T-helper 1 cell treated with Interleukin-12 subunit alpha and Interleukin-12 subunit beta and Interleukin-4 antibody, amounts not matched to agents 30 μg/mL and 1 μg/mL, for 36 hours (primary cell): Measurements from ENCODE around the gene SCRG1.

Experiments
- H3K27ac Mint-ChIP-seq: one replicate; pipeline ENCODE4 v1.8.0; 2021; ENCODE audit warnings: mild to moderate bottlenecking, mixed read lengths
- H3K27me3 Mint-ChIP-seq: one replicate; pipeline ENCODE4 v1.8.0; 2021; ENCODE audit warnings: low read depth, mixed read lengths
- H3K36me3 Mint-ChIP-seq: one replicate; pipeline ENCODE4 v1.8.0; 2021; ENCODE audit warnings: low read depth, mixed read lengths
- H3K4me1 Mint-ChIP-seq: one replicate; pipeline ENCODE4 v1.8.0; 2021; ENCODE audit warnings: low read depth, mixed read lengths
- H3K4me3 Mint-ChIP-seq: one replicate; pipeline ENCODE4 v1.8.0; 2021; ENCODE audit warnings: mild to moderate bottlenecking, moderate library complexity, mixed read lengths
- H3K9me3 Mint-ChIP-seq: one replicate; pipeline ENCODE4 v1.8.0; 2021; ENCODE audit warnings: mixed read lengths

The SCRG1 gene

GRCh38 chr4:173398779-173399415 is at the start of gene SCRG1:
SCRG1 (minus strand) TSS chr4:173399116; CDS start chr4:173391414, 7,702 bp downstream.
- Mint-ChIP-seq H3K4me1 (no peaks in the 10 kb centered on the region), H3K27ac (no peak within 1 kb of the TSS), H3K9me3 (no peaks in the 10 kb centered on the region), H3K4me3 (no peak within 1 kb of the TSS), H3K36me3 (peaks cover 10% of the 10 kb centered on the region), H3K27me3 (no peaks in the 10 kb centered on the region)

- H3K4me1 Mint-ChIP-seq, result peaks cover 2% of the 10 kb centered on the region
- no peaks in the 10 kb centered on the region for H3K27me3 Mint-ChIP-seq
- H3K4me3 Mint-ChIP-seq, result no peak overlapping the region
- H3K36me3 Mint-ChIP-seq, result peaks cover 2% of the 10 kb centered on the region
- no peaks in the 10 kb centered on the region for H3K9me3 Mint-ChIP-seq
- no peak overlapping the region for H3K27ac Mint-ChIP-seq
These were observed 49.2 kb upstream of the SCRG1 start for GRCh38 chr4:173448103-173448502.

DNA sequence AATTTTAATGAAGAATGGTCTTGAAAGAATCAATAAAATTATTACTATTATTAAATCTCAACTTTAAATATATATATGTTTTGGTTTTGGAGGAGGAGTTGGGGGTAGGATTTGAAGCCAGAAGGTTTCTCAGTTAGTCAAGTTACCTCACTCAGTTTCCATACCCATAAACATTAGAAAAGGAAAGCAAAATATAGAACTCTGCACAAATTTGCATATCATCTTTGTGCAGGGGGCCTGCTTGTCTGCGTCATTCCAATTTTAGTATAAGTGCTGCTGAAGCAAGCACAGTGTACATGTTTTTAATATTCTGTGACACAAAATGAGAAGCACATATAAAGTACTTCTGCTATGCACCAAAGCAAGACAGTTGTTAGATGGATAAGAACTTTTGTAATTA is 47.5 kb upstream of the SCRG1 start:
- no peaks in the 10 kb centered on the region for H3K9me3 Mint-ChIP-seq
- peaks cover 5% of the 10 kb centered on the region for H3K36me3 Mint-ChIP-seq
- H3K27ac Mint-ChIP-seq, result no peak overlapping the region
- no peaks in the 10 kb centered on the region for H3K27me3 Mint-ChIP-seq
- peaks cover 14% of the 10 kb centered on the region for H3K4me1 Mint-ChIP-seq
- H3K4me3 Mint-ChIP-seq, result no peak overlapping the region

DNA sequence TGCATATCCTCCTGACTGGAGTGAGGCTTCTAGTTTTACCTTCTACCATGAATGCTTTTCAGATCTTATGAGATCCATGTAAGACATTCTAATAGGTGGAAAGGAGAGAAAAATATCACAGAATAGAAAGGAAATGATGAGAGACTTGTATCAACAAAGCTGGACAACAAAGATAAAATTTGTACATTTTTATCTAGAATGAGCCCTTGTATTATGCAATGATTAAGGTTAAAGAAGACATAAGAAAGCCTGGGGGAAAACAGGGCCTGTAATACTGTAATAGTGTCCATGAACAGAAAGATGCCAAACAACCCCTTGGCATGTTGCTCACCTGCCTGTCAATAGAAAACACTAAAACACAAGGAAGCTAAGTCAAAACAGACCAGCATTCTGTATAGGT is 44.2 kb upstream of the SCRG1 start:
- H3K9me3 Mint-ChIP-seq, result no peaks in the 10 kb centered on the region
- no peak overlapping the region for H3K4me3 Mint-ChIP-seq
- no peaks in the 10 kb centered on the region for H3K27me3 Mint-ChIP-seq
- peaks cover 6% of the 10 kb centered on the region for H3K36me3 Mint-ChIP-seq
- H3K4me1 Mint-ChIP-seq, result peaks cover 28% of the 10 kb centered on the region
- H3K27ac Mint-ChIP-seq, result no peak overlapping the region

- Mint-ChIP-seq H3K36me3 (peaks cover 6% of the 10 kb centered on the region), H3K27ac (no peak overlapping the region), H3K9me3 (no peaks in the 10 kb centered on the region), H3K27me3 (no peaks in the 10 kb centered on the region), H3K4me1 (peaks cover 28% of the 10 kb centered on the region), H3K4me3 (no peak overlapping the region)
These were observed 43.5 kb upstream of the SCRG1 start for GRCh38 chr4:173442223-173442932.

GRCh38 chr4:173440888-173441287 is 42.0 kb upstream of the SCRG1 start:
- Mint-ChIP-seq H3K4me1 (peaks cover 28% of the 10 kb centered on the region), H3K27ac (no peak overlapping the region)

GRCh38 chr4:173436771-173437265 is 37.9 kb upstream of the SCRG1 start:
- Mint-ChIP-seq H3K27ac (no peak overlapping the region), H3K4me3 (no peak overlapping the region), H3K9me3 (no peaks in the 10 kb centered on the region), H3K27me3 (peaks cover 7% of the 10 kb centered on the region), H3K36me3 (peaks cover 7% of the 10 kb centered on the region), H3K4me1 (peaks cover 29% of the 10 kb centered on the region)

More at GRCh38 chr4:173440888-173441287, 42.0 kb upstream of the SCRG1 start:
- Mint-ChIP-seq H3K4me3 (no peak overlapping the region), H3K36me3 (peaks cover 6% of the 10 kb centered on the region), H3K9me3 (no peaks in the 10 kb centered on the region), H3K27me3 (peaks cover 3% of the 10 kb centered on the region)

GRCh38 chr4:173436149-173436579 is 37.2 kb upstream of the SCRG1 start:
- Mint-ChIP-seq H3K4me1 (peaks cover 22% of the 10 kb centered on the region), H3K27me3 (peaks cover 7% of the 10 kb centered on the region), H3K9me3 (no peaks in the 10 kb centered on the region), H3K36me3 (peaks cover 2% of the 10 kb centered on the region), H3K27ac (no peak overlapping the region), H3K4me3 (no peak overlapping the region)

GRCh38 chr4:173434231-173434630 is 35.3 kb upstream of the SCRG1 start:
- peaks cover 7% of the 10 kb centered on the region for H3K27me3 Mint-ChIP-seq
- H3K9me3 Mint-ChIP-seq, result peaks cover 9% of the 10 kb centered on the region
- peaks cover 8% of the 10 kb centered on the region for H3K4me1 Mint-ChIP-seq
- H3K27ac Mint-ChIP-seq, result no peak overlapping the region
- H3K36me3 Mint-ChIP-seq, result peaks cover 6% of the 10 kb centered on the region
- H3K4me3 Mint-ChIP-seq, result no peak overlapping the region

DNA sequence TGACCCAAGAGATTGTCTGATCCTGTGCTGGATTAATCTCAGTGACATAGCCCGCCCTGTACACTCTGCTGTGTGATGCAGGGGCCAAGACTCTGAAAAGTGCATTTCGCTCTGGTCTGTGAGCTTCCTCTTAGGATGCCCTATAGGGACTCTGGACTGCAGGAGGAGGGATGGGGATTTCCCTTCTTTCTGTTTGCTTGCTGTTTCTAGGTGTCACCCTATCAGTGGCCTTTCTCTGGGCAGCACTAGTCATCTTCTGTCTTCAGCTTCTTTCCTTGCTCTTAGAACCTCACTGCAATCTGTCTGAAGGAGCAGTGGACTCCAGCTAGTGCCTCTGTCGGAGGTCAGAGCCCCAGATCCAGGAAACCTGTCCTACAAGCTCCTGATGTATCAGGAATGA is 34.5 kb upstream of the SCRG1 start:
- Mint-ChIP-seq H3K4me3 (no peak overlapping the region), H3K27ac (no peak overlapping the region), H3K27me3 (peaks cover 7% of the 10 kb centered on the region), H3K9me3 (peaks cover 9% of the 10 kb centered on the region), H3K4me1 (peaks cover 8% of the 10 kb centered on the region), H3K36me3 (peaks cover 6% of the 10 kb centered on the region)

- Mint-ChIP-seq H3K27me3 (peaks cover 7% of the 10 kb centered on the region), H3K4me3 (no peak overlapping the region), H3K36me3 (peaks cover 6% of the 10 kb centered on the region), H3K9me3 (peaks cover 9% of the 10 kb centered on the region), H3K27ac (no peak overlapping the region), H3K4me1 (peaks cover 8% of the 10 kb centered on the region)
These were observed 33.5 kb upstream of the SCRG1 start for GRCh38 chr4:173432430-173432829.

DNA sequence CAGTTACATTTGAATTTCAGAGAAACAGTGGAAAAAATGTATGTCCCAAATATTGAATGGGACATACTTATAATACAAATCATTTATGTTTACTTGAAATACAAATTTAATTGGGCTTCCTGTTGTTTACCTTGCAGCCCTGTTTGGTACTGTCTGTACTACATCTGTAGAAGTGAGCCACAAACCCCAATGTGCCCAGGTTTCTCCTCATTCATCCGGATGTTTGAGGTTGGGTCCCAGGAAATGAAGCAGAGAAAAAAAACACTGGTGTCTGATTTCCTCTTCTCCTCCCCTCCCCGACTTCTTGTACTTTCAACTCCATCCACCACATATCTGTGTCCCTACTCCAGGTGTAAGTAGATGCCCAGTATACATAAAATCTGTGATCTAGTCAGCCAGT is 27.1 kb upstream of the SCRG1 start:
- no peaks in the 10 kb centered on the region for H3K27me3 Mint-ChIP-seq
- peaks cover 6% of the 10 kb centered on the region for H3K36me3 Mint-ChIP-seq
- H3K9me3 Mint-ChIP-seq, result peaks cover 9% of the 10 kb centered on the region
- H3K27ac Mint-ChIP-seq, result peak overlapping the region; percentile 71
- peak overlapping the region; percentile 60 for H3K4me3 Mint-ChIP-seq
- H3K4me1 Mint-ChIP-seq, result peaks cover 21% of the 10 kb centered on the region

GRCh38 chr4:173424899-173425805 is 26.2 kb upstream of the SCRG1 start:
- Mint-ChIP-seq H3K27ac (no peak overlapping the region), H3K36me3 (peaks cover 4% of the 10 kb centered on the region), H3K27me3 (no peaks in the 10 kb centered on the region), H3K4me1 (peaks cover 29% of the 10 kb centered on the region), H3K4me3 (peak overlapping the region; percentile 17), H3K9me3 (peaks cover under 1% of the 10 kb centered on the region)

DNA sequence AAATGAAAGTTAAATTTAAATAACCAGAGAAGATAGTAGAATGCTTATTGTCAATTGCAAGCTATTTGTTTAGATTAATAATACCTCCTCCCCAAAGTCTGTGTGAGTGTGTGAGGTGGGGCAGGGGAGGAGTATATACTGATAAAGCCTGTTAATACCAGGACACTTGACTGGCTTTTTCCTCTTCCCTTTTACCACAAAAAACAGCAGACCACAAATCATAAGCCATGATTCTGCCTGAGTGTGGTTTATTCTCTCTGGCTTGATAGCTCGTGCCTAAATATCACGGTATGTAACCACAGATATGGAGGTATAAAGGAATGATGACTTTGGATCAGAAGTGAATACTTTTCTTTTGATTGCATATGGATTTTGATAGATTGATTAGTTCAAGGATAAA is 21.9 kb upstream of the SCRG1 start:
- Mint-ChIP-seq H3K27me3 (no peaks in the 10 kb centered on the region), H3K4me1 (peaks cover 16% of the 10 kb centered on the region), H3K27ac (no peak overlapping the region), H3K4me3 (no peak overlapping the region), H3K9me3 (no peaks in the 10 kb centered on the region), H3K36me3 (peaks cover 2% of the 10 kb centered on the region)
